Liver (tissue), 9 donors: Measurements from ENCODE around the gene RAG2. TPM values are rescaled to one million over a fixed set of nuclear protein-coding genes. Genes with fewer than 3 reads are reported as not detected.

Experiments
- DNase-seq: peaks from one replicate; pipeline ENCODE4 v3.0.0-alpha.2; 2017; ENCODE audit warnings: low spot score
- H3K27ac ChIP-seq, 2 donors: one replicate each; pipeline ENCODE4 v1.7.0; 2013; ENCODE audit warnings: inconsistent platforms in 2 of 2, low read length in 2 of 2, control low read depth in 1 of 2, low read depth in 1 of 2, mild to moderate bottlenecking in 1 of 2
- H3K27me3 ChIP-seq, 4 donors: one replicate each; pipeline versions ENCODE4 v1.6.1 to v1.7.0; 2013; ENCODE audit warnings: low read length in 3 of 4, inconsistent platforms in 1 of 4, mild to moderate bottlenecking in 1 of 4, moderate library complexity in 1 of 4; ENCODE audit not compliant: control insufficient read depth in 4 of 4, insufficient read depth in 4 of 4
- H3K36me3 ChIP-seq, 4 donors: one replicate each; pipeline versions ENCODE4 v1.6.1 to v1.7.0; 2013; ENCODE audit warnings: low read length in 3 of 4, mild to moderate bottlenecking in 3 of 4, low read depth in 1 of 4, moderate library complexity in 1 of 4; ENCODE audit not compliant: control insufficient read depth in 4 of 4, insufficient read depth in 3 of 4
- H3K4me1 ChIP-seq, 4 donors: one replicate each; pipeline versions ENCODE4 v1.6.1 to v1.7.0; 2013; ENCODE audit warnings: low read length in 3 of 4, mild to moderate bottlenecking in 3 of 4, moderate library complexity in 1 of 4; ENCODE audit not compliant: control insufficient read depth in 4 of 4, insufficient read depth in 4 of 4
- H3K4me3 ChIP-seq, 3 donors: one replicate each; pipeline versions ENCODE4 v1.6.1 to v1.7.0; 2013; ENCODE audit warnings: low read length in 3 of 3, control low read depth in 1 of 3, low read depth in 1 of 3, mild to moderate bottlenecking in 1 of 3
- H3K9ac ChIP-seq, 2 donors: one replicate each; pipeline ENCODE4 v1.7.0; 2013; ENCODE audit warnings: low read length in 2 of 2, mild to moderate bottlenecking in 2 of 2, moderate library complexity in 2 of 2, control low read depth in 1 of 2, low read depth in 1 of 2
- H3K9me3 ChIP-seq, 4 donors: one replicate each; pipeline versions ENCODE4 v1.6.1 to v1.7.0; 2013; ENCODE audit warnings: low read length in 3 of 4; ENCODE audit not compliant: control insufficient read depth in 4 of 4
- ATF3 ChIP-seq: IDR thresholded peaks from 2 replicates; pipeline ENCODE4 v1.6.1; 2016; ENCODE audit warnings: antibody characterized with exemption
- CTCF ChIP-seq: fragments of 150-350 bp; IDR thresholded peaks from 2 replicates; pipeline ENCODE4 v1.5.1; 2017; ENCODE audit warnings: improper control_type of control experiment, low read depth, low read length; ENCODE audit not compliant: missing input control
- EGR1 ChIP-seq, 2 donors: IDR thresholded peaks; 2 replicates each; pipeline ENCODE4 v1.6.1; 2016 to 2018; ENCODE audit warnings: antibody characterized with exemption in 2 of 2, low read depth in 2 of 2
- GABPA ChIP-seq, 2 donors: IDR thresholded peaks in 1 of 2; conservative IDR thresholded peaks in 1 of 2; 2 replicates each; pipeline ENCODE4 v1.6.1; 2016; ENCODE audit warnings: antibody characterized with exemption in 2 of 2, mild to moderate bottlenecking in 1 of 2, moderate library complexity in 1 of 2
- NR2F2 ChIP-seq: IDR thresholded peaks from 2 replicates; pipeline ENCODE4 v1.6.1; 2016; ENCODE audit warnings: antibody characterized with exemption
- RAD21 ChIP-seq, 2 donors: IDR thresholded peaks; 2 replicates each; pipeline ENCODE4 v1.6.1; 2016; ENCODE audit warnings: antibody characterized with exemption in 2 of 2, mild to moderate bottlenecking in 2 of 2
- YY1 ChIP-seq: IDR thresholded peaks from 2 replicates; pipeline ENCODE4 v1.6.1; 2016; ENCODE audit warnings: antibody characterized with exemption, mild to moderate bottlenecking
- WGBS: extraction: QIAGEN DNeasy Blood & Tissue Kit; methylation state at CpG from one replicate; pipeline ENCODE4 v1.1.7; 2013; 5-methylcytosine and 5-hydroxymethylcytosine counted together
- polyA plus RNA-seq, 2 donors: library from polyadenylated mRNA; stranded (reverse) in 1 of 2; unstranded in 1 of 2; fragments of 200-250 nt in 1 of 2; fragments of >200 nt in 1 of 2; fragmentation: Nextera tagmentation in 1 of 2; extraction: Ambion mirVana in 1 of 2; gene quantifications; one replicate each; pipeline versions ENCODE4 v1.2.1 to v1.2.3, GENCODE V29; 2013 to 2015
- total RNA-seq, 2 donors: library from RNA; depleted of rRNA; stranded (reverse); fragments of >200 nt; gene quantifications; one replicate each; pipeline ENCODE4 v1.2.3, GENCODE V29; 2014
- TF ChIP-seq, protein P1 (sequence below): IDR thresholded peaks from 2 replicates; pipeline ENCODE4 v1.6.1; 2016; ENCODE audit warnings: antibody characterized with exemption
- donor health status: healthy.
- donor health status: healthy.
- donor health status: healthy.
- donor health status: healthy.
- donor health status: healthy.

RAG2 gene
- total and polyA plus RNA-seq, 4 donors, result 2.0 TPM; not detected in 3

GRCh38 chr11:36564376-36565030 lies 33.5 kb downstream of the RAG2 start:
- Histone ChIP-seq H3K9ac (peak overlapping the region in 1 of 2 donors; percentile 13), H3K36me3 (no peaks in the 10 kb centered on the region), H3K4me1 (no peaks in the 10 kb centered on the region), H3K27me3 (no peaks in the 10 kb centered on the region), H3K27ac (no peak overlapping the region), H3K4me3 (peak overlapping the region in 2 of 3 donors; percentile 25 to 49), H3K9me3 (no peaks in the 10 kb centered on the region)
- peak; percentile 49 for DNase-seq
- TF ChIP-seq, protein P1, sequence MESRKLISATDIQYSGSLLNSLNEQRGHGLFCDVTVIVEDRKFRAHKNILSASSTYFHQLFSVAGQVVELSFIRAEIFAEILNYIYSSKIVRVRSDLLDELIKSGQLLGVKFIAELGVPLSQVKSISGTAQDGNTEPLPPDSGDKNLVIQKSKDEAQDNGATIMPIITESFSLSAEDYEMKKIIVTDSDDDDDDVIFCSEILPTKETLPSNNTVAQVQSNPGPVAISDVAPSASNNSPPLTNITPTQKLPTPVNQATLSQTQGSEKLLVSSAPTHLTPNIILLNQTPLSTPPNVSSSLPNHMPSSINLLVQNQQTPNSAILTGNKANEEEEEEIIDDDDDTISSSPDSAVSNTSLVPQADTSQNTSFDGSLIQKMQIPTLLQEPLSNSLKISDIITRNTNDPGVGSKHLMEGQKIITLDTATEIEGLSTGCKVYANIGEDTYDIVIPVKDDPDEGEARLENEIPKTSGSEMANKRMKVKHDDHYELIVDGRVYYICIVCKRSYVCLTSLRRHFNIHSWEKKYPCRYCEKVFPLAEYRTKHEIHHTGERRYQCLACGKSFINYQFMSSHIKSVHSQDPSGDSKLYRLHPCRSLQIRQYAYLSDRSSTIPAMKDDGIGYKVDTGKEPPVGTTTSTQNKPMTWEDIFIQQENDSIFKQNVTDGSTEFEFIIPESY, result no peak
- TF ChIP-seq RAD21 (IDR thresholded peaks at IDR 0.05), result peak; percentile 87 to 89
- no peak for TF ChIP-seq ATF3
- TF ChIP-seq CTCF, result peak; percentile 70
- TF ChIP-seq EGR1 (IDR thresholded peaks at IDR 0.05; ENCODE audit: low read depth in 2 of 2), result no peak
- 4% methylated on average over 15 of the region's 15 CpGs for WGBS

- H3K27me3 ChIP-seq, result no peaks in the 10 kb centered on the region
- TF ChIP-seq, protein P1, result no peak
- TF ChIP-seq GABPA (IDR thresholded peaks at IDR 0.05 in 1 of 2, conservative IDR thresholded peaks at IDR 0.05 in 1 of 2), result no peak
- no peak for TF ChIP-seq NR2F2
- no peak for TF ChIP-seq CTCF
- TF ChIP-seq YY1, result no peak
- H3K36me3 ChIP-seq, result no peaks in the 10 kb centered on the region
- no peak overlapping the region for H3K9ac ChIP-seq
- no peak overlapping the region for H3K4me3 ChIP-seq
- DNase-seq, result no peak
- no peaks in the 10 kb centered on the region for H3K9me3 ChIP-seq
- 51% methylated on average over 4 of the region's 4 CpGs for WGBS
- H3K27ac ChIP-seq, result peak overlapping the region in 1 of 2 donors; percentile 20
- H3K4me1 ChIP-seq, result no peaks in the 10 kb centered on the region
These were observed 39.2 kb downstream of the RAG2 start for GRCh38 chr11:36558571-36559413.
